GM18502 (cell line): Measurements from ENCODE around the gene CCND1.

Source experiments
- ATAC-seq: cut with Tn5 transposase; IDR thresholded peaks from one replicate; pipeline ENCODE4 v1.9.1; 2021; ENCODE audit warnings: mild to moderate bottlenecking; ENCODE audit not compliant: unreplicated experiment, poor library complexity

The CCND1 gene

GRCh38 chr11:69639831-69640230 lies 1.1 kb upstream of the CCND1 start:
- no peak for ATAC-seq

- no peak for ATAC-seq
Measured at GRCh38 chr11:69640260-69640994, 529 bp upstream of the CCND1 start.

GRCh38 chr11:69641681-69642548 lies 959 bp downstream of the CCND1 start:
- ATAC-seq, result no peak

- peak; percentile 1 for ATAC-seq
Measured at GRCh38 chr11:69642549-69642912, 1.6 kb downstream of the CCND1 start.

- ATAC-seq, result peak; percentile 63
Measured at GRCh38 chr11:69642913-69643632, 2.1 kb downstream of the CCND1 start.

- ATAC-seq, result no peak
Measured at GRCh38 chr11:69643646-69644045, 2.7 kb downstream of the CCND1 start.

GRCh38 chr11:69644071-69644961 lies 3.4 kb downstream of the CCND1 start:
- no peak for ATAC-seq

- ATAC-seq, result no peak
Measured at GRCh38 chr11:69644962-69645675, 4.2 kb downstream of the CCND1 start.

GRCh38 chr11:69645801-69646492 lies 5.0 kb downstream of the CCND1 start:
- no peak for ATAC-seq

GRCh38 chr11:69646493-69647389 lies 5.8 kb downstream of the CCND1 start:
- no peak for ATAC-seq

- ATAC-seq, result no peak
Measured at GRCh38 chr11:69647390-69647748, 6.4 kb downstream of the CCND1 start.

- ATAC-seq, result no peak
Measured at GRCh38 chr11:69647761-69648497, 7.0 kb downstream of the CCND1 start.

- no peak for ATAC-seq
Measured at GRCh38 chr11:69648679-69649575, 8.0 kb downstream of the CCND1 start.

- ATAC-seq, result no peak
Measured at GRCh38 chr11:69649576-69649900, 8.6 kb downstream of the CCND1 start.

- ATAC-seq, result no peak
Measured at GRCh38 chr11:69650081-69650831, 9.3 kb downstream of the CCND1 start.
